Stimulated activated CD4-positive, alpha-beta T cell treated with anti-CD3 and anti-CD28 coated beads, TNF-alpha, amount 100 ng/mL, for 48 hours (primary cell): ENCODE results near the gene ZFAND6.
"Not testable (repeated sequence)": the region's sequence is repeated elsewhere in the genome, so short reads cannot be mapped to it uniquely, and the experiment has no call there.

Source experiments
- DNase-seq, 3 donors: peaks; one replicate each; pipeline ENCODE4 v3.0.0-alpha.2; 2020; ENCODE audit warnings: low read depth in 3 of 3

The ZFAND6 gene

DNA sequence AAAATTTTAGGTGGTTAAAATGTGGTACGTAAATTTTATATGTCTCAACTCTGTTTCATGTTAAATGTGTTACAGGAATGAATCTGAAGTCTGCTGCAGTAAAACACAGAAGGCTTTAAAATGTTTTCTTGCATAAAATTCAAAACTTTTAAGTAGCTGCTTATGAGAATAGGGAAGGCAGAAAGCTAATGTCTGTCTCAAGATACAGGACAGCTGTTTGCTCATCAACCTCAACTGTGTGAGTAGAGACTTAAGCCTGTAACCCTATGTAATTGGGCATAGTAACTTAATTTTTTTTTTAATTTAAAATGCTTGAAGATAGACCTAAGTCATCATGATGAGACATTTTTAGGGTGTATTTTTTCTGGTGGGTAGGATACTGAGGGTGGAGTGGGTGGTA lies 38.9 kb downstream of the ZFAND6 start:
- no peak for DNase-seq

DNA sequence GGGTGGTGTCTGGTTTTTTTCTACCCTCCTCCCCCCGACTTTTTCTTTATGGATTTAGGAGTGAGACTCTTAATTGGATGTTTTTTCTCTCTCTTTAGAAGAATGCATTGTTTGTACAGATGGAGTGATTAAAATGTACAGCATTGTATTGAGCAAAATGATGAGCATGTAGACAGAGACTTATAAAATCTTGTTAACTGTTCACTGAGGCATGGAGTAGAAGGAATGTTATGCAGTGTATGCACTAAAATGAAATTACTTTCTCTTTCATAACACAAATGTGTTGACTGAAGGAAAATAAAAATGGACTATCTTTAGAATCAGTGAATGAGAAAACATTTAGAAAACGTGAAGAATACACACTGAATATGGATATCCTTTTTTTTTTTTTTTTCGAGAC lies 39.8 kb downstream of the ZFAND6 start:
- DNase-seq: no peak

DNA sequence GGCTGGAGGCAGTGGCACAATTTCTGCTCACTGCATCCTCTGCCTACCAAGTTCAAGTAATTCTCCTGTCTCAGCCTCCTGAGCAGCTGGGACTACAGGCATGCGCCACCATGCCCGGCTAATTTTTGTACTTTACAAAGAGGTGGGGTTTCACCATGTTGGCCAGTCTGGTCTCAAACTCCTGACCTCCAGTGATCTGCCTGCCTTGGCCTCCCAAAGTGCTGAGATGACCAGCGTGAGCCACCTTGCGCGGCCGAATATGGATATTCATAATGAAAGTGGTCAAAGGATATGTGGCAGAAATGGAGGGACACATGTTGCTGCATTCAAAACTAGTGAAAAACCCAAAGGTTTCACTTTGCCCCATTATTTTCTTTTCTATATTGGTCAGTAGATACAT lies 40.2 kb downstream of the ZFAND6 start:
- not testable (repeated sequence) for DNase-seq

DNA sequence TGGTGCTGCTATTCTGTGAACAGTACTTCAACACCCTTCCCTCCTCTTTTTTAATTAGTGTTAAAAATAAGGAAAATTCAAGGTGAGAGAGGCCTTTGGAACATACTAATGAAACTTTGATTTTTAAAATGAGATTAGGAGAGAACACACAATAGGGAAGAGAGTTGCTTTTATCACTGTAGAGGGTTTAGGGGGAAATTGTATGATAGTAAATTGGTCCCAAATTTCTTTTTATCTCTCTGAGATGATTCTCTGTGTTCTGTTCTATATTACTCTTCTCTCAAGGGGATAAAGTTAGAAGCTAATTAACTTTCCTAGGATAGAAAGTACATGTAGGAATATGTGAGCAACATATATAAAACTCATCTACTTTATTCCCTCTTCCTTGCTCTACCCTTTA lies 40.8 kb downstream of the ZFAND6 start:
- no peak for DNase-seq

DNA sequence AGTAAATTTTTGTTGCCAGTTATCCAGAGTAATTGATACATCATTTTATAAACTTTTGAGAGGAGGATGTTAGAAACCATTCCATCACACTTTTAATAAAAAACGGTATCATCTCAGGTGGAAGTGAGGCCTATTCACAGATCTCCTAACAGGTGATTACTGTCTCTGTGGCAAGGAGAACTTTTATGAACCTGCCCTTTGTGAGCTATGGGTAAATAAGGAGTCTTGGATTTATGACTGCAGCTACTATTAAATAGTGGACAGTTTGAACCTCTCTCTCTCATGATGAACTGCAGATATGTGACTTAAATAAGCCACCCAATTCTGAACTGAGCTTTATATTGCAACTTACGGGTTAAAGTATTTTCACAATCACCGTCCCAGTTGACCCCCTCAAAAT lies 45.7 kb downstream of the ZFAND6 start:
- DNase-seq: no peak

DNA sequence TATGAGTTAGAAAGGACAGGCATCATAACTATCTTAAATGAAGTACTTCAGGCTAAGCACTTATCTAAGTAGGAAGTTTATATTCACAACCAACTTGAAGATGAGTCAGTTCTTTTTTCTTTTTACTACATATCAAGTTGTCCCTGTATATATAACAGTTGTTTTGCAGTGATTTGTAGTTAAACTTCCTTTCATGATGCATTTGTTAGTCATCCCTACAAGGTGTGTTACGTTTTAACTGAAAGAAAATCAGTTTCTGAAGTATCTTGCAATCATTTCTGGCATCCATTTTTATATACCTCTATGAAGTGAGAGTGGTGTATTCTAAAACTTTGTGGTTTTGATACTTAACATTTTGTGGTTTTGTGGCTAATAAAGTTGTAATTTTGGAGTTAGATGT lies 46.1 kb downstream of the ZFAND6 start:
- DNase-seq: no peak

DNA sequence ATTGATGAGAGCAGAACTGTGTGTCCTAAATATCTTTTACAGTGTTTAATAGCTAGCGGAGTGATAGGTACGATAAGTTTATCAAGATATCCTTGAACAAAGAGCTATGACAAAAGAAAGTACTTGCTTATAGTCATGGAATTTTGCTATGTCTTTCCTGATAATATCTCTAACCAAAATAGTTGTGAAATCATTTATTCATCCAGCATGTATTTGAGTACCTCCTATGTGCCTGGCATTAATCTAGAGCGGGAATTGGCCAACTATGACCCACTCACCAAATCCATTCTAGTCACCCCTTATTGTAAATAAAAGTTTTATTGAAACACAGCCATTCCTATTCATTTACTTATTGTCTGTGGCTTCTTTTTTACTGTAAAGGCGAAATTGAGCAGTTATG lies 46.6 kb downstream of the ZFAND6 start:
- DNase-seq: no peak

DNA sequence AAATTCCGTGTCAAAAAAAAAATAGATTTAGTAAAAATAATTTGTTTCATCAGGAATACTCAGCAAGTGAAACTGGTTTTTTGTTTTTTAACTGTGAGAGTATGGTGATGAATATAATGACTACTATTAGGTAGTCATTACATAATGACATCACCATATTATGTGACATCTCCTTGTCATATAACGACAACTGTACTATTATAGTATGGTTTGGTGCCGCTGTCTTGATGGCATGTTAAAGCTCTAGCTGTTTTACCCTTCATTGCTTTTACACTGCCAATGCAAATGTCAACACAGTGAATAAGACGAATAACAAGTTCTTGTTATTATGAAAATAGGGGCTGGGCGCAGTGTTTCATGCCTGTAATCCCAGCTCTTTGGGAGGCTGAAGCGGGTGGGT lies 47.7 kb downstream of the ZFAND6 start:
- no peak for DNase-seq

DNA sequence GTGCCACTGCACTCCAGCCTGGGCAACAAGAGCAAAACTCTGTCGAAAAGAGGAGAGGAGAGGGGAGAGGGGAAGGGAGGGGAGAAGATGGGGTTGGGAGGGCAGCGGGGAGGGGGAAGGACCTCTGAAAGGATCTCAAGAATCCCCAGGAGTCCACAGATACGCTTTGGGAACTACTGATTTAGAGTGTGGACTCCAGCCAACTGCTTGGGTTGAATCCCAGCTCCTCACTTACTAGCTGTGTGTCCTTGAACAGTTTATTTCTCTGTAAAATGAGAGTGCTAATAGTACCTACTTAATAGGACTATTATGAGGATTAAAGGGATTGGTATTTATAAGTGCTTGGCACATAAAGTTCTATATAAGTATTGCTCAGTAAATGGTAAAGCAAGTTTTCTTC lies 48.3 kb downstream of the ZFAND6 start:
- DNase-seq: no peak

DNA sequence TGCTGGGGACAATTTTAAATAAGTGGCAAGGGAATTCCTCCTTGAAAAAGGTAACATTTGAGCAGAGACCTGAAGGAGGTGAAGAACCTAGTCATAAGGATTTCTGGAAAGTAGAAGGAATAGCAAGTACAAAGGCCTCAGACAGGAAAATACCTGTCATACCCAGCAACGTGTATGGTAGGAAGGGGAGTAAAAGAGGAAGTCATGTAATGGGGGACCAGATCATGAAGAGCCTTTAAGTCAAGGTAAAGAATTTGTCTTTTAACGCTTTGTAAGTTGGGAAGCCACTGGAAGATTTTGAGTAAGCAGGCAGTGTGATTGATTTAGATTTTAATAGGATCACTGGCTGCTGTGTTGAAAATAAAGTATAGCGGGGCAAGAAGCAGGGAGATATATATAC lies 49.9 kb downstream of the ZFAND6 start:
- no peak for DNase-seq

DNA sequence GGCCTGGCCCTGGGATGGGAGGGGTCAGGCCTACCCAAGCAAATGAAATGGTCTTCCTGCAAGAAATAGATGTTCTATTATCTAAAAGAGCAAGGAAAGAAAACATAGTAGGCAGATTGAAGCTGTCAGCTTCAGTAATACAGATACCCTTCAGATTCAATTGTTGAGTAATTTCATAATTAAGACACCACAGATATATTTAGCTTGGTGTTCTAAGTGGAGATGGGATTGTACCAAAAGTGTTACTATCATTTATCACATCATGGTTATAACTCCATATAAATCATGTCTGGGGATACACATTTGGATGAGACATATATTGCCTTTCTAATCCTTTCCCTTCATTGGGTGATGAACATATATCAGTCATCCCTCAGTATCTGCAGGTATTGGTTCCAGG lies 51.4 kb downstream of the ZFAND6 start:
- no peak for DNase-seq

DNA sequence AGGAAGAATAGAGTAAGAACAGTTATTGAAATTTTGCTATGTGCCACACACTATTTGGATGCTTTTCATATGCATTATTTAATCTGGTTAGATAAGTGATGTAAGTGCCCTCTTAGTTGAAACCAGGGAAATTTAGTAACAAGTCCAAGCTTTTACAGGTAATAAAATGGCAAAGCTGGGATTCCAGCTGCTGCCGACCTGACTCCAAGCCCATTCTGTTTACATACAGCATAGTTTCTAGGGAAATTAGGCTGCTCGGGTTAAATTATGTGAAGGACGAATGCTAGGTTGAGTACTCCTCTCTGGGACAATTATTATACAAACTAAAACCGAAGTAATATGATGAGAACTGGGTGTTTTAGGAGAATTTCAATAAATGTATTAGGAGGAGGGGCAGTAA lies 54.6 kb downstream of the ZFAND6 start:
- DNase-seq: no peak

DNA sequence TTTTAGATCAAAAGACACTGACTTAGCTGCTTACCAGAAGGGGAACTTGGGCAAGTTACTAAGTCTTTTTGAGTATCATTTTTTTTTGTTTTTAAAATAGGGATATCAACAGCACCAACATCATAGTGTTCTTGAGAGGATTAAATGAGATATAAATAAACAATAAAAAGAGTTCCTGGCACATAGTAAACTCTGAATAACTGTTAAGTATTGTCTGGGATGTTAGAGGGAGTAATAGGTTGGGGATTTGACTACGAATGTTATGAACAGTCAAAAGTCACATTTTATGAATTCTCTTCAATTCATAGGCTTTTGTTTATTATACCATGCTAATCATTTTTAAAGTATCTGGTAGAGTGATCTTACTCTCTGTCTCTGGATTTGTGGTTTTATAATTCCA lies 55.5 kb downstream of the ZFAND6 start:
- DNase-seq: no peak

DNA sequence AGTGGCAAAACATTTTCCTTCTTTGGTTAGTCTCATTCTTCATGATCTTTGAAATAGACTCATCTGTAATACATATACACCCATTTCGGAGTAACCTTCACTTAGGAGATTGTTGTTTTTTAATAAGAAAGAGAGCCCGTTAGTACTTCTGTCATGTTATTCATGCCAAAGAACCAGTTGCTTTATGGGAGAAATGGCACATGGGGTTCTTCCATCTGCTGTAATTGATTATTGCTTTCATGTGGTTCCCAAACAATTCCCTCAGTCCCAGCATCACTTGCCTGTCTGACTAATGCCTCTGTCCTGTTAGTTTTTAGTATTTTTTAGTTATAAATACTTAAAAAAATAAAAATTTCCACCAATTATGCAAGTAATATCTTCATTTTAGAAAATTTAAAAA lies 59.5 kb downstream of the ZFAND6 start:
- DNase-seq: no peak

DNA sequence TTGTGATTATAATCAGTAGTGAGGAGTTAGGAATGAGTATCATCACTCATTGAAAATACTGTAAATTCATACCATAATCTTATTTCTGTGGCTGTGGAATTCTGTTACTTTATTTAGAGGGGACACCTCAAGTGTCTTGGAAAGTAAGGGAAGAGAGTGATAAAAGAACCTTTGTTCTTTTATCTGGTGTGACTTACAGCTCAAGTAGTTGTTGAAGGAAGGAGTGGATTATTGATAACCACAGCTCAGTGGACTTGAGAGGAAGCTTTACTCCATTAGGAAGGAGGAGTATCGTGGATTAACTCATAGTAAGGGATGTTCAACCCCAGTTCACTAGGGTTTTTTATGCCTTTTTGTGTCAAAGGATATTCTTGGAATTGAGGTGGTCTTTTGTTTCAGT lies 61.2 kb downstream of the ZFAND6 start:
- DNase-seq: no peak

DNA sequence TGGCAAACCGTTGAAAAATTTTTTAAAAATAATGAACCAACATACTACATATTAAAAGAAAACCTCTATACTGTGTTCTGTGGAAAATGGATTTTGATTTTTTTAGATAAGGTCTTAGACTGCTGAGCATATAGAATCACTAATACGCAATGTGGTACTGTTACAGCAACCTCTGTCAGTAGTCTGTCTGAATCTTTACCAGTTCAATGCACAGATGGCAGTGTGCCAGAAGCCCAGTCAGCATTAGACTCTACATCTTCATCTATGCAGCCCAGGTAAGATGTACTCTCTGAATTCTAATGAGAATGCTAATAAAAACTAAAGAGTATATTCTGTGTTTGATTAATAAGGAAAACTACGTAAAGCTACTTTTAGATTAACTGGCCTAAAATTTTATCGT lies 62.1 kb downstream of the ZFAND6 start:
- no peak for DNase-seq

DNA sequence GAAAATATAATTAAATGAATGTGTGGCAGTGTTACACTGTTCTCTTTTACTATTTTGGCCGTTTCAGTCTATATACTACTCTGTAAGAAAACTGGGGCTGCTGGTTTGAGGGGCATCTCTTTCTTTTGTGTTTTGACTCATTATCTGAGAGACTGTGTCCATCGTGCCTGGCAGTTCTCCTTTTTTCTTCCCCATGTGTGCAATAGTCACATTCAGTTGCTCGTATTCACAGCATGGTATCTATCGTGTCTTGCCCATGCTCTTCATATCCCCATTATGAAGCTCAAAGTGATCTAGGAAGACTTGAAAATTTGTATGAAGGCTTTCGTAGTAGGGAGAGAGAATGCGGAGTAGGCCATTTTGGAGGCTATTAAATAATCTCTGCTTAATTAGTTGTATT lies 63.6 kb downstream of the ZFAND6 start:
- DNase-seq: no peak

DNA sequence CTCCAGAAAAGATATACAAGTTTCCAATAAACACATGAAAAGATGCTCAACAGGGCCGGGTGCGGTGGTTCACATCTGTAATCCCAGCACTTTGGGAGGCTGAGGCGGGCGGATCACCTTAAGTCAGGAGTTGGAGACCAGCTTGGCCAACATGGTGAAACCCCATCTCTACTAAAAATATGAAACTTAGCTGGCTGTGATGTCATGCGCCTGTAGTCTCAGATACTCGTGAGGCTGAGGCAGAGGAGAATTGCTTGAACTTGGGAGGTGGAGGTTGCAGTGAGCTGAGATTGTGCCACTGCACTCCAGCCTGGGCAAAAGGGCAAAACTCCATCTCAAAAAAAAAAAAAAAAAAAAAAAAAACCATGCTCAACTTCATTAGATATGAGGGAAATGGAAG lies 67.8 kb downstream of the ZFAND6 start:
- not testable (repeated sequence) for DNase-seq

DNA sequence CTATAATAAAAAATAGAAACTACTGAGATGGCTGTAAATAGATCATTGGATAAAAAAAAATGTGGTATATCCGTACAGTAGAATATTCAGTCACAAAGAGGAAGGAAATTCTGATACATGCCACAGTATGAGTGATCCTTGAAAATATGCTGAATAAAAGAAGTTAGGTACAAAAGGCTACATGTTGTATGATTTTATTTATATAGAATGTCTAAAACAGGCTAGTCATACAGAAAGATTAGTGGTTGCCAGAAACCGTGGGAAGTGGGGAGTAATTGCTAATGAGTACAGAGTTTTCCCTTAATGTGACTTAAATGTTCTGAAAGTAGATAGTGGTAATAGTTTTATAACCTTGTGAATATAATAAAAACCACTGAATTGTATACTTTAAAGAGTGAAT lies 68.4 kb downstream of the ZFAND6 start:
- DNase-seq: no peak

DNA sequence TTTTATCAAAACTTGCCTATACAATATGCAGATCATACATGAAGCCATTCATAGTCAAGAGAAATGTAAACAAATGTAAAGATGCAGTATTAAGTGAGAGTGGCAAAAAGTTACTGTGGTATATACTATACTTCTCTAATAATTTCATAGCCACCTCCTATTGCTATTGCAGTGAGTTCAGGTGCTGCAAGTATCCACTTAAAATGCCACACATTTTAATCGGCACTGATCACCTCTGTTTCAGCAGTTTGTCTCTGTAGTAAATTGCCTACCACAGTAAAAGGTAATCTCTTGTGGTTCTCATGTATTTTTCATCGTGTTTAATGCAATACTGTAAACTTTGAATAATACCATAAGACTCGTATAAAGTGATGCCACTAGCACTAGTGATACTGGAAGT lies 72.9 kb downstream of the ZFAND6 start:
- no peak for DNase-seq

DNA sequence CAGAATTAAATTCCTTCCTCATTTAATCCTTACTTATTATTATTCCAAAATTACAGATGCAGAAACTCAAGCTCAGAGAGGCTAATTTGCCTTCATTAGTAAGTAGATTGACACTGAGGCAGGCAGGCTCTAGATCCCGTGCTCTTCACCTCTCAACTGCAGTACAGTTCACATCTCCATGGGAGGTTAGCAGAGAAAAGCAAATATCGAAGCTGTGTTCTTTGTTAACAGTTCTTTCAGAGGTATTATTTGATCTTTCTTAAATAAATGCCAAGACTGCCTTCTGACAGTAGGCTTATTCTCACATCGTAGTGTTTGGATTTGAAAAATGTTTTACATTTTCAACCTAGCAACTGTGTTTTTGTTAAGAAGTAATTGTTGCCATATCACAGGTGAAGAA lies 77.4 kb downstream of the ZFAND6 start:
- DNase-seq: no peak

DNA sequence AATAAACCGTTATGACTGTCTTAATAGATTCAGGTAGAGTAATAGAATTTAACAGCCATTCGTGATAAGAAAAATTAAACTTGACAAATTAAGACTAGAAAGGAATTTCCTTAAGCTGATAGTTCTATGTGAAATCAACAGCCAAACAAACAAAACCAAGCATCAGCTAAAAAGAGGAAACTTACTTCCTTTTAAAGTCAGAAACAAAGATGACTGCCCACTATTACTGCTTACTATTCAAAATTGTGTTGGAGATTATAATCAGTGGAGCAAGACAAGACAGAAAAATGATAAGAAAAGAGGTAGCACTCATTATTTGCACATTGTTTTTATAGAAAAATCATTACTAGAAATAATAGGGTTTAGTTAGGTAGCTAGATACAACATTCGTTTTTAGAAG lies 79.5 kb downstream of the ZFAND6 start:
- no peak for DNase-seq

DNA sequence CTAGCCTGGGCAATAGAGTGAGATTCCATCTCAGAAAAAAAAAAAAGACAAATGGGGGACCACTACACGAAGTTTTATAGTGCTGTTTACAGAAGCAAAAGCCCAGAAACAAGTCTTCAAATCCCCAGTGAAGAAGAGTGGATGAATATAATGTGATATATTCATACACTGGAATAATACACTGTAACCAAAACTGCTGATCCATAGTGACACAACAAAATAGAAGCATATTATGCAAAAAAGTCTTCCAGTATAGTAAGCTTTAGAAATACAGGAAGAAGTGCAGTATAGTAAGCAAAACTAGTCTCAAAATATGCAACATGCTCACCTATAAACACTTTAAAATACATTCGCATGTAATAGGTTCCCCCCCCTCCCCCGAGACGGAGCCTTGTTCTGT lies 81.4 kb downstream of the ZFAND6 start:
- no peak for DNase-seq

DNA sequence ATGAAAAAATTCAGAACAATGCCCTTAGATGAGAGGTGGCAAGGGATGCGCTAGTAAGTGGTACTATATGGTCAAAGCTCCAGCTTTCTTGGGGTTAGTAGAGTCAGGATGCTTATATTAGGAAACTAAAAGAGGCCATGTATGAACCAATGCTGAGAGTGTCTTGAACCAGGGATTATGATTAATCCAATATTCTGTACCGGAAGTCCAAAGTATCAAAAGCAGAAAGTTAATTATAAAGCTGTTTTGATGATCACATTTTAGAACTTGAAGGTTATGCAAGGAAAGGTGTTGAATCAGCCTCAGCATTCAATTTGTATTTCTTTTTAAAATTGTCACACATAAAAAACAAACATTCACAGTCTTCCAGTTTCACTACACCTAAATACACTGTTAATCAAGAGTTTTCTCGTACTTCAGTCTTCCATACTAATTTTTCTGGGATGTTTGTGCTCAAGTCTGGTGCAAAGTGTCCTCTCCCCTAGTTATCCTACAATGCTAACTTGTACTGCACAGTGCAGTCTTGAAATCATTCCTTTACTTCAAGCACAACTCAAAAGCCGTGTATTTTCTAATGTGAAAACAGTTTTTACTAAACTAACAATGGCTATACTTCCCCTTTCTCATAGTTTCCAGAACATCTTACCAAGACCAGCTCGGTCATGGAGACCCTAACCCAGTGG lies 82.6 kb downstream of the ZFAND6 start:
- no peak for DNase-seq

DNA sequence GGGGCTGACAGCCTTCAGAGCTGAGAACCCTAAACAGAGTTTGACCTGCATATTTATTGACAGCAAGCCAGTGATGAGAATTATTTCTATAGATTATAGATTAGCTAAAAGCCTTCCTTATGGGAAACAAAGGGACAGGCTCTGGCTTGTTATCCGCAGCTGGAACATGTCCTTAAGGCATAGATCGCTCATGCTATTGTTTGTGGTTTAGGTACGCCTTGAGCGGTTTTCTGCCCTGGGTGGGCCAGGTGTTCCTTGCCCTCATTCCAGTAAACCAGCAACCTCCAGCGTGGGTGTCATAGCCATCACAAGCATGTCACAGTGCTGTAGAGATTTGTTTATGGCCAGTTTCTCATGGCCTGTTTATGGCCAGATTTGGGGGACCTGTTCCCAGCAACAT lies 83.2 kb downstream of the ZFAND6 start:
- DNase-seq: no peak
